CD4-positive, alpha-beta T cell (primary cell): ENCODE data around the gene GPC6. TPM values are rescaled to one million over a fixed set of nuclear protein-coding genes. Genes with fewer than 3 reads are reported as not detected.

Source experiments
- ATAC-seq: fragments of 200-7000 bp; cut with Tn5 transposase; one replicate; pipeline ENCODE4 v1.10.0; 2022; ENCODE audit warnings: mild to moderate bottlenecking; ENCODE audit not compliant: poor library complexity
- CTCF ChIA-PET: fragments of 350-600 bp; sonication (Branson Sonifier 250); formaldehyde crosslinking; loops from one replicate; lab custom pipeline; 2021; ENCODE audit warnings: antibody characterized with exemption, inconsistent platforms; lab: Charles Lee
- POLR2A ChIA-PET: fragments of 350-600 bp; sonication (Branson Sonifier 250); formaldehyde crosslinking; loops from one replicate; lab custom pipeline; 2021; ENCODE audit warnings: antibody characterized with exemption, inconsistent platforms; lab: Charles Lee
- DNase-seq, 14 experiments: peaks; one replicate each; pipeline ENCODE4 v3.0.0-alpha.2; 2013 to 2020; ENCODE audit warnings: mixed read lengths in 2 of 14
- H3K27ac ChIP-seq, 2 donors: one replicate each; pipeline versions ENCODE4 v1.5.1 to v1.7.0; 2013; ENCODE audit warnings: low read length in 2 of 2, low read depth in 1 of 2, mild to moderate bottlenecking in 1 of 2
- H3K27me3 ChIP-seq, 2 experiments: 1 replicate in 1 of 2; 2 replicates in 1 of 2; pipeline versions ENCODE4 v1.6.1 to v1.7.0; 2013; ENCODE audit warnings: low read length in 2 of 2, control low read depth in 1 of 2, mild to moderate bottlenecking in 1 of 2, moderate library complexity in 1 of 2; ENCODE audit not compliant: insufficient read depth in 2 of 2, control insufficient read depth in 1 of 2
- H3K36me3 ChIP-seq: one replicate; pipeline ENCODE4 v1.6.1; 2013; ENCODE audit warnings: low read length, control low read depth; ENCODE audit not compliant: insufficient read depth
- H3K4me1 ChIP-seq: one replicate; pipeline ENCODE4 v1.6.1; 2013; ENCODE audit warnings: low read length, control low read depth; ENCODE audit not compliant: insufficient read depth
- H3K4me3 ChIP-seq: one replicate; pipeline ENCODE4 v1.5.1; 2013; ENCODE audit warnings: mild to moderate bottlenecking, low read length, moderate library complexity
- H3K9me3 ChIP-seq, 2 experiments: 1 replicate in 1 of 2; 2 replicates in 1 of 2; pipeline versions ENCODE4 v1.6.1 to v1.7.0; 2013; ENCODE audit warnings: low read length in 2 of 2, mild to moderate bottlenecking in 2 of 2, control low read depth in 1 of 2, moderate library complexity in 1 of 2; ENCODE audit not compliant: control insufficient read depth in 1 of 2, insufficient read depth in 1 of 2
- H3K27ac Mint-ChIP-seq: one replicate; pipeline ENCODE4 v1.8.0; 2020; ENCODE audit warnings: mixed read lengths
- H3K27me3 Mint-ChIP-seq: one replicate; pipeline ENCODE4 v1.8.0; 2021; ENCODE audit warnings: mixed read lengths
- H3K36me3 Mint-ChIP-seq: one replicate; pipeline ENCODE4 v1.8.0; 2021; ENCODE audit warnings: low read depth, mixed read lengths
- H3K4me1 Mint-ChIP-seq: one replicate; pipeline ENCODE4 v1.8.0; 2021; ENCODE audit warnings: low read depth, mixed read lengths
- H3K4me3 Mint-ChIP-seq: one replicate; pipeline ENCODE4 v1.8.0; 2020; ENCODE audit warnings: mild to moderate bottlenecking, mixed read lengths
- H3K9me3 Mint-ChIP-seq: one replicate; pipeline ENCODE4 v1.8.0; 2020; ENCODE audit warnings: mixed read lengths
- intact Hi-C, 2 experiments: fragments of 100-400 bp; cut with DNase I in 1 of 2; cut with micrococcal nuclease in 1 of 2; formaldehyde crosslinking; loops; one replicate each; pipeline versions ENCODE4 v1.15.1 to v1.9.0; 2023 to 2025; cut with DNase I, micrococcal nuclease
- total RNA-seq, 174 experiments: library from RNA in 2 of 174; stranded (reverse) in 2 of 174; gene quantifications; one replicate each; pipeline ENCODE4 v1.2.3 and lab custom pipeline; 2021 to 2026
- TF ChIP-seq, protein P1 (sequence below): fragments of 200-600 bp; IDR thresholded peaks from one replicate; pipeline ENCODE4 v1.8.0; 2022; ENCODE audit warnings: antibody characterized with exemption, mild to moderate bottlenecking

Gene GPC6
- total RNA-seq, 2 experiments from 2014 or later = not detected

DNA sequence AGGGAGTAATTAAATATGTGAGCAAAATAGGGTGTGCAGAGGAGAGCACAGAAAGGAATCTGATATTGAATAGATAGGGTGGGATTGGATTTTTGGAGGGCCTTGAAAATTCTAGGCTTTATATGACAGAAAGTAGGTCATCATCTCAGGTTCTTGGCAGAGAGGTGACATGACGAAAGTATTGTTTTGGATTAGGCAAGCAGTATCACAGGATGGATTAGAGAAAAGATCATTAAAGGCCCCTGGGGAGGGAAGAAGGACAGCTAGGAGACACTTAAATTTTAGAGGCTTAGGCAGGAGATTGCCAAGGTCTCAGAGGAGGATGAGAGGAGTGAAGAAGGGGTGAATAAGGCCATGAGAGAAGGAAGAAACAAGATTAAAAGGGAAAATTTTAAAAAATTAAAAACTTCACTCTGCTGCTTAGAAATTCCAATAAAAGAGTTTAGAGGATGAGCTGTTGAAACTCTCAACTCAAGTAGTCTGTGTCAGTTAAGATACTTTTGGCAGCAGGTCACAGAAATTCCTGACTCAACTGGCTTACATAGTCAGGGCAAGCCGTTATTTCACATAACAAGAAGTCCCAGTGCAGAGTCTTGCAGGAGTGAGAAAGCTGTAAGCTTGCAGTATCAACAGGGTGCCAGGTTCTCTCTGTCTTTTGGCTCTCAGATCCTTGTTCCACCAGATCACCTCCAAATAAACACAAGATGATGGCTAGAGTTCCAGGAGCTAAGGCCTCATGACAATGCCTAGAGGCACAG lies 8.8 kb downstream of the GPC6 start:
- H3K27ac Mint-ChIP-seq = no peak overlapping the region
- H3K9me3 ChIP-seq = no peaks in the 10 kb centered on the region
- H3K4me3 Mint-ChIP-seq = no peak overlapping the region
- no peaks in the 10 kb centered on the region for H3K36me3 ChIP-seq
- intact Hi-C loops = no loop called here
- H3K9me3 Mint-ChIP-seq = peaks cover 17% of the 10 kb centered on the region
- TF ChIP-seq, protein P1, sequence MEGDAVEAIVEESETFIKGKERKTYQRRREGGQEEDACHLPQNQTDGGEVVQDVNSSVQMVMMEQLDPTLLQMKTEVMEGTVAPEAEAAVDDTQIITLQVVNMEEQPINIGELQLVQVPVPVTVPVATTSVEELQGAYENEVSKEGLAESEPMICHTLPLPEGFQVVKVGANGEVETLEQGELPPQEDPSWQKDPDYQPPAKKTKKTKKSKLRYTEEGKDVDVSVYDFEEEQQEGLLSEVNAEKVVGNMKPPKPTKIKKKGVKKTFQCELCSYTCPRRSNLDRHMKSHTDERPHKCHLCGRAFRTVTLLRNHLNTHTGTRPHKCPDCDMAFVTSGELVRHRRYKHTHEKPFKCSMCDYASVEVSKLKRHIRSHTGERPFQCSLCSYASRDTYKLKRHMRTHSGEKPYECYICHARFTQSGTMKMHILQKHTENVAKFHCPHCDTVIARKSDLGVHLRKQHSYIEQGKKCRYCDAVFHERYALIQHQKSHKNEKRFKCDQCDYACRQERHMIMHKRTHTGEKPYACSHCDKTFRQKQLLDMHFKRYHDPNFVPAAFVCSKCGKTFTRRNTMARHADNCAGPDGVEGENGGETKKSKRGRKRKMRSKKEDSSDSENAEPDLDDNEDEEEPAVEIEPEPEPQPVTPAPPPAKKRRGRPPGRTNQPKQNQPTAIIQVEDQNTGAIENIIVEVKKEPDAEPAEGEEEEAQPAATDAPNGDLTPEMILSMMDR = no peak
- H3K4me1 Mint-ChIP-seq = no peaks in the 10 kb centered on the region
- no peak overlapping the region for H3K27ac ChIP-seq
- ATAC-seq = no peak
- H3K4me3 ChIP-seq = no peak overlapping the region
- no peaks in the 10 kb centered on the region for H3K4me1 ChIP-seq
- H3K27me3 Mint-ChIP-seq = peaks cover 5% of the 10 kb centered on the region
- H3K27me3 ChIP-seq = peaks cover 0 to 3% of the 10 kb centered on the region in 2 experiments
- POLR2A ChIA-PET = no interaction called here
- DNase-seq = no peak
- CTCF ChIA-PET = no interaction called here
- H3K36me3 Mint-ChIP-seq = no peaks in the 10 kb centered on the region

DNA sequence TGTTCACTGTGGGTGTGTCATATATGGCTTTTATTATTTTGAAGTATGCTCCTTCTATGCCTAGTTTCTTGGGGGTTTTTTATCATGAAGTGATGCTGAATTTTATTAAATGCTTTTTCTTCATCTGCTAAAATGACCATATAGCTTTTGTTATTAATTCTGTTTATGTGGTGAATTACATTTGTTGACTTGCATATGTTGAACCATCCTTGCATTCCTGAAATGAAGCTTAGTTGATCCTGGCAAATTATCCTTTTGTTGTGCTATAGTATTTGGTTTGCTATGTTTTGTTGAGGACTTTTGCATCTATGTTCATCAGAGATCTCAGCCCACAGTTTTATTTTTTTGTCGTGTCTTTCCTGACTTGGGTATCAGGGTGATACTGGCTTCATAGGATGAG lies 12.1 kb downstream of the GPC6 start:
- Mint-ChIP-seq H3K4me3 (no peak overlapping the region), H3K4me1 (no peaks in the 10 kb centered on the region), H3K9me3 (peaks cover 26% of the 10 kb centered on the region), H3K36me3 (no peaks in the 10 kb centered on the region), H3K27ac (no peak overlapping the region), H3K27me3 (no peaks in the 10 kb centered on the region)
- ATAC-seq = no peak
- CTCF ChIA-PET = no interaction called here
- H3K4me1 ChIP-seq = no peaks in the 10 kb centered on the region
- no peak overlapping the region for H3K27ac ChIP-seq
- no peak overlapping the region for H3K4me3 ChIP-seq
- TF ChIP-seq, protein P1 = no peak
- H3K36me3 ChIP-seq = no peaks in the 10 kb centered on the region
- no peak for DNase-seq
- H3K27me3 ChIP-seq = no peaks in the 10 kb centered on the region
- POLR2A ChIA-PET = no interaction called here
- H3K9me3 ChIP-seq = peaks cover 0 to 5% of the 10 kb centered on the region in 2 experiments
- intact Hi-C loops = no loop called here

DNA sequence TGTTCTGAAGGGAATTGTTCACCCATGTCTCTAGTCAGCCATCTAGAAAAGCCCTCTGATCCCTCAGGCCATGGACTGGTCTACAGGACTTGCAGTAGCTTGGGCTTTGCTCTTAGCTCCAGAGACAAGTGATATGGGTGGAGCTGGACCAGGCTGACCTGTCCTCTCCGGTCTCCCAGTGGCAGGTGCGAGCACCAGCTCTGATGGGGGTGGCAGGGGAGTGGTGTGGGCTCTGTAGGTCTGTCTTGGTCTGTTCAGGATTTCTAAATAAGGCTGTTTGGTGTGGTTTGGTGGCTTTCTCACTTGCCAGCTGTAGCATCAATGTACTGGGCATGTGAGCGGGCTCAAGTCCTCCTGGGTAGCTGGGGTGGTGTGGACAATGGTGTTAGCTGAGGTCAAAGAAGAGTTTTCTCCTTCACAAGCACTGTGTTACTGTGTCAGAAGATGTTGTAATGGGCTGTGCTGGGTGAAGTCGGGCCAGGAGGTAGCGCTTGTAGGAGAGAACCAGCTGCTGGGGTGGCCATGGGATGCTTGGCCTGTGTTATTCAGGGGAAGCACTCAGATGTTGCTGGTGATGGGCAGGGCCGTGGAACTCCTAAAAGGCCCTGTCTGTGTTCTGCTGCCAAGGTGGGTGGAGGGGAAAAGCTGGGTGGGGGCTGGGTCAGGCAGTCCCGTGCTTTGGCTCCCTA lies 16.9 kb downstream of the GPC6 start:
- Histone ChIP-seq H3K36me3 (no peaks in the 10 kb centered on the region), H3K9me3 (peaks cover 0 to 15% of the 10 kb centered on the region in 2 experiments), H3K27ac (no peak overlapping the region), H3K27me3 (no peaks in the 10 kb centered on the region), H3K4me3 (no peak overlapping the region), H3K4me1 (no peaks in the 10 kb centered on the region)
- H3K4me3 Mint-ChIP-seq = no peak overlapping the region
- ChIA-PET POLR2A (no interaction called here), CTCF (no interaction called here)
- intact Hi-C loops = no loop called here
- no peaks in the 10 kb centered on the region for H3K4me1 Mint-ChIP-seq
- H3K27me3 Mint-ChIP-seq = peaks cover 5% of the 10 kb centered on the region
- H3K9me3 Mint-ChIP-seq = peaks cover 16% of the 10 kb centered on the region
- ATAC-seq (no peak), DNase-seq (no peak)
- H3K27ac Mint-ChIP-seq = no peak overlapping the region
- H3K36me3 Mint-ChIP-seq = no peaks in the 10 kb centered on the region
- TF ChIP-seq, protein P1 = no peak
